ENCODE results near the gene LPAR3.

Gene LPAR3

GRCh38 chr1:84827555-84827954 is 65.5 kb downstream of the LPAR3 start:
- DNase-seq (ENCODE audit: low read depth in 2 of 2): no peak

- DNase-seq (ENCODE audit: low read depth in 2 of 2): no peak
Observed at GRCh38 chr1:84825161-84825560, 67.8 kb downstream of the LPAR3 start.

- no peak for DNase-seq (ENCODE audit: low read depth in 2 of 2)
Observed at GRCh38 chr1:84823991-84824390, 69.0 kb downstream of the LPAR3 start.

DNA sequence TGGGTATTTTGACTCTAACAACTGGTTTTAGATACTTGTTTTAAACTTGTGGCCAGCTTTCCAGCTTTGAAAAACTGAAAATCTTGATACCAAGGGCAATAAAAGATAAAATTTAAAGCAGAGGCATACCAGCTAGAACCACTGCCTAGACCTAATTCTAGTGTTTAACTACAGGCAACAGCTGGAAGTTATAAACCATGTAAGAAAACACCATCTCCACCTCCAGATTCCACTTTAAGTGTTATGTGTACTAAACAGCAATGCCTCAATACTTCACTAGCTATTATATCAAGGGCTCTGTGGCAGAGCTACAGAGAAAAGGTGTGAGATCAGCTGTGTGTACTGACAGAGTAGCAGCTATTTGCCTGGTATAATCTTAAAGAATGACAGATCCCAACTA is 69.5 kb downstream of the LPAR3 start:
- no peak for DNase-seq (ENCODE audit: low read depth in 2 of 2)

- DNase-seq (ENCODE audit: low read depth in 2 of 2): no peak
Observed at GRCh38 chr1:84810343-84810742, 82.7 kb downstream of the LPAR3 start.

DNA sequence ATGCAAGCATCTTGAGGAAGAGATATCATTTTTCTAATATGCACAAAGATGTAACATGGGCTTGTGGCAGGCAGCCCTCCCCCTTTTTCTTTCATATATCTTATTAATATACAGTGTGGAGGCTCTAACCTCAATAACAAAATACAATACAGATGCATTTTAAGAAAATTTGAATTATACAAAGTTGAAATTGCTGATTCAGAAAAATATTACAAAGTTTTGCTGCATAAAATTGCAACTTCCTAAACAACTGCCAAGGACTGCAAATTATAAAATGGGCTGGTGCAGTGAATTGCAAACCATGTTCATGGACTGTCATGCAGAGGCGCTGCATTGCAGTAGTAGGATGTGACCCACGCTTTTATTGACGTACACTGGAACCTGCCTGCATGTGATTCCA is 84.0 kb downstream of the LPAR3 start:
- DNase-seq (ENCODE audit: low read depth in 2 of 2): no peak

DNA sequence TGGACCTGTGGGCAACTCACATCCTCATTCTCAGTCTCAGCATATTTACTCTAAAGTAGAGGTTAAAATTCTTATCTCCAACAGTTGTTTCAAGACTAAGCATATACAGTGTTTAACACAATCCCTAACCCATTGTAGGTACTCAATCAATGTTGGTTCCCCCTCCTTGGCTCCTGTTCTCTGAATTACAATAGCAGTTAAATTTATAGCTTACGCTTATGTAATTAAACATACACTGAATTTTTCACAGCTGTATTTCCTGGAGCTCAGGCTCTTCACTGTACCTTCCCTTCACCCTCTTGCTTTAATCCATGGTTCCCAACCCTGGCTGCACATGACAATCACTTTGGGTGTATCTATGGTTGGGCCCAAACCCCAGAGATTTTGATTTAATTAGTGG is 89.4 kb downstream of the LPAR3 start:
- DNase-seq (ENCODE audit: low read depth in 2 of 2): no peak

- no peak for DNase-seq (ENCODE audit: low read depth in 2 of 2)
Observed at GRCh38 chr1:84802567-84803232, 90.3 kb downstream of the LPAR3 start.

DNA sequence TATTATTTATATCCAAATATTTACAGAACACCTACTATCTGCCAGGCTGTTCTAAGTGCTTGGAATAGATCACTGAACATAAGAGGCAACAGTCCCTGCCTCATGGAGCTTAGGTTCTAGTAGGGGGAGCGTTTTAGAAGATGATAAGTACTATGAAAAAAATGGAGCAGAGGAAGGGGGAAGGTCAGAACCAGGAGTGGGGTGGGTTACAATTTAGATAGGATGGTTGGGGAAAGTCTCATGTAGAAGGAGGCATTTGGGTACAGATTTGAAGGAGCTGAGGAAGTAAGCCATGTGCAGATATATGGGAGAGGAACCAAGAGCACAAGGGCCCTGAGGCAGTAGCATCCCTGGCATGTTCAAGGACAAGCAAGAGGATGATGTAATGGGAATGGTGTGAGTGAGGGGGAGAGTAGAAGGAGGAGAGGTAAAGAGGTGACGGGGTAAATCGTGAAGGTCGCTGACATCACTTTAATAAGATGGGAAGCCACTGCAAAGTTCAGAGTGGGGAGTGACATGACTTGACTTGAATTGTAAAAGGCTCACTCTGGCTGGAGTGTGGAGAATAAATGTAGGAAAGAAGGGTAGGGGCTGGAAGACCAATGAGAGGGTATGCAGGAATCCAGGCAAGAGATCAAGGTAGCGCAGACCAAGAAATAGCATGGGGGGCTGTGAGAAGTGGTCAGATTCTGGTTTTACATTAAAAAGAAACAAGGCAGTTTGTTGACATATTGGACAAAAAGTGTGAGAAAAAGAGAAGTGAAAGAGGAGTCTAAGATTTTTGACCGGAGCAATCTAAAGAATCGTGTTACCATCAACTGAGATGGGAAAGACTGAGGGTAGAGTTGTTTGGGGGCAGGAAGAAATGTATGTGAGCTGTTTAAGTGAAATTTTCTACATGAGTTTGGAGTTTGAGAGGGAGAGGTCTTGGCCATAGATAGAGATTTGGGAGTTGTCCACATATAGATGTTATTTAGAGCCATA is 92.6 kb downstream of the LPAR3 start:
- DNase-seq (ENCODE audit: low read depth in 2 of 2): no peak

GRCh38 chr1:84797603-84798002 is 95.4 kb downstream of the LPAR3 start:
- no peak for DNase-seq (ENCODE audit: low read depth in 2 of 2)

DNA sequence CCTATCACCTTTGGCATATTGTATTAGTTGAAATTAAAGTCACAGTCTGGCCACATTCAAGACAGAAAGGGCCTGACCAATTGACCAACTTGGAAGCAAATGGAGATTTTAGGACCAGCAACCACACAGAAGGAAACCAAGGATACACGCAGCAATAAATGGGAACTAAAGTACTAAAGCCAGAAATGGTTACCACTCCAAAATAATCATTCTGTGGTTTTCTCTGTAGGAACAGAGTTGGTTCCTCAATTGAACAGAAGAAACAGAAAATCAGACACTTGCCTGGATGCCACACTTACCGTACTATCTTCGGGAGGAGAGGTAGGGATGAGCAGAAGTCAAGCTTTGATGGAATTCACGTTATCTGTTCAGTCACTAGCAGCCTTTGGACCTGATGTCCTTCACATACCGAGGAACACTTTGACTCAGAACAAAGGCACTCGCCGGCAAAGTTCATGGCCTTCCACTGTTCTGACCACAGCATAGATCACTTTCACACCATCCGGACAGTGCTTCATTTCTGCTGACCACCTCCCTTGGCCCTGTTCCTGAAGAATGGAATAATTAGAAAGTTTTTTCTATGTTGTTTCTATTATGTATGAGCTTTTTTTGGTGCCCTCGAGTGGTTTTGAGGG is 96.9 kb downstream of the LPAR3 start:
- no peak for DNase-seq (ENCODE audit: low read depth in 2 of 2)

GRCh38 chr1:84795213-84795612 is 97.8 kb downstream of the LPAR3 start:
- no peak for DNase-seq (ENCODE audit: low read depth in 2 of 2)

GRCh38 chr1:84792421-84792820 is 100.6 kb downstream of the LPAR3 start:
- DNase-seq (ENCODE audit: low read depth in 2 of 2): no peak

DNA sequence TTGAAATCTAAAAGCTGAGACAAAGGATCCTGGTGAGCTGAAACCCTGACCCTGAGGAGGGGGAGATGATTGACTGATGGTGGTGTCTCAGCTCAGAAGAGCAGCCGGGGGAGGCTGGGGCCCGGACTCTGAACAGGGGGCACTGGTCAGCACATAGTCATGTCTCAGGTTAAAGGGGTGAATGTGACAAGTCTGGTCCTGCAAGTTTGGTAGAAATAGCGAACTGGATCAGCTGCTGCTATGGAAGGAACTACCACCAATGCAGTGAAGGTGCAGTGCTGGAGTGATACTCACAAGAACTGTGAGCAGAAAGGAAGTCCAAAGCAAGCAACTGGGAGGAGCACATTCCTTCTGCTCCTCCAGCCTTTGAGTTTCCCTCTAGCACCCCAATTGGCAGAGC is 104.0 kb downstream of the LPAR3 start:
- DNase-seq (ENCODE audit: low read depth in 2 of 2): no peak

- no peak for DNase-seq (ENCODE audit: low read depth in 2 of 2)
Observed at GRCh38 chr1:84785271-84786036, 107.6 kb downstream of the LPAR3 start.

DNA sequence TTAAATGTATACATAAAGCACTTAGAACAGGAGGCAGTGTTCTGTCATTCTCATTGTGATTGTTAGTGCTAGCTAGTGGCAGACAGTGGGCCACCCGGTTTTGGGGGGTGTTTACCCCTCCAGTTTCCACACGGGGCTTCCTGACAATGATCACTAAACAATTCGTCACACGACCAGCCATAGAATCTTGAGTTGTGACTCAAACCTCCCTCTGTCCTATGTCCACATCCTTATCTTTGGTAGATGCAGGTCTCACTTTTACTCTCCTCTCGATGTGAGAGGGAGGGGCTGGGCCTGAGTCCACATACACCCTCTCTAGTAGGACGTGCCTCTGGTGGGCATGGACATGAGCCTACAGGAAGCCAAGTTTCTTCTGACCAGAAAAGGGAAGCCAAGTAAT is 110.1 kb downstream of the LPAR3 start:
- DNase-seq (ENCODE audit: low read depth in 2 of 2): no peak

DNA sequence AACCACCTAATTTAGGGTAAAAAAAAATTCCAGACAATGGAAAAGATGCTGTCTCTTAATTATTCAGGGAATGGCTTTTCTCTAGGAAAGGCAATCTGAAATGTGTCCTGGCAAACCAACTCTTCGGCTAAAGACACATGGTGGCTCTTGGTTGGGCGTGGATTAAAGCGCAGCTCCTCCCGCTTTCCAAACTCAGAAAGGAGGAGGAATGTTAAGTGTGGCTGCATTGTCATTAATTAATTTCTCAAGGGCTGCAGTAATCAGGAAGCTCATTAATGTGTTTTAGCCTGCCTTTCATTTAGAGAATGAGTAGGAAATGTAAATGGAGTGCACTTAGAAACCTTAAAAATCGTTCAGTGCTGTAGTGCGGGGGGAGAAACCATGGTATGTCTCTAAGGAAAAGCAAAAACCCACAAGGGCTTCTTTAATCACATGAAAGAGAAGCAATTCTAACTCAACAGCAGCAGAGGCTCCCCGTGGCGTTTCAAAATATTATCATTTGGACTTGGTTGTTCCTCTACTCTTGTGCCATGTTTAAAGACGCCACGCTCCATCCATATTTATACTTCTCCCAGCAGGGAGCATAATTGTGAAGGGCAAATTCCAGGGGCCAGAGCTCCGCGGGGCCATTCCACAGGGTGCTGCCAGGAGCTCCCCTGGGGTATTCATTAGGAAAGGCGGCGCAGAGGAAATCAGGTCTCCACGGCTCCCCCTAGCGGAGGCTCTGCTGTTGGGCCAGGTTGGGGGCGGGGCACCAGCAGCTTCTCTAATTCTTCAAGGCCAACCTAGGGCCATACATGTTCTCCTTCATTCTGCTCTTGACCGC is 110.8 kb downstream of the LPAR3 start:
- DNase-seq (ENCODE audit: low read depth in 2 of 2): no peak

GRCh38 chr1:84780000-84780716 is 112.8 kb downstream of the LPAR3 start:
- no peak for DNase-seq (ENCODE audit: low read depth in 2 of 2)

DNA sequence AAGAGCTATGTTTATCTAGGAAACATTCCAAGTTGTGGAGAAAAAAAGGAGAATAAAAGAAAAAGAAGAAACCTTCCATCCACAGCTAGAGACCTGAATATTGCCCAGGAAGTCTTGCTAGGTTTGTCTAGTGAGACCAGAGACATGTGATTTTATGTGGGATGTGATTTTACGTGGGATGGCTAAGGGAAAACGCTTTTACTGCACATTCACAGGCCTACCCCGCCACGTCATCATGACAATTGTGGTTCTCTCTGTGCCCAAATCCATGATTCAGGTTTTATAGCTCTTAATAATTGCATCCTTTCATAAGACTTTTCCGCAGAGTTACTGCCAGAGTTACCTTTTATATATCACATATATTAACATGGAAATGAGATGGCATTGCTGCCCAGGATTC is 116.4 kb downstream of the LPAR3 start:
- DNase-seq (ENCODE audit: low read depth in 2 of 2): no peak

GRCh38 chr1:84775535-84775920 is 117.5 kb downstream of the LPAR3 start:
- DNase-seq (ENCODE audit: low read depth in 2 of 2): no peak
